ENCODE data around the gene RGPD5. TPM values are rescaled to one million over a fixed set of nuclear protein-coding genes. Genes with fewer than 3 reads are reported as not detected.
"Not testable (repeated sequence)": the region's sequence is repeated elsewhere in the genome, so short reads cannot be mapped to it uniquely, and the experiment has no call there.

RGPD5 gene
- total RNA-seq, 1 donor from 2014 or later: 30.5 TPM

DNA sequence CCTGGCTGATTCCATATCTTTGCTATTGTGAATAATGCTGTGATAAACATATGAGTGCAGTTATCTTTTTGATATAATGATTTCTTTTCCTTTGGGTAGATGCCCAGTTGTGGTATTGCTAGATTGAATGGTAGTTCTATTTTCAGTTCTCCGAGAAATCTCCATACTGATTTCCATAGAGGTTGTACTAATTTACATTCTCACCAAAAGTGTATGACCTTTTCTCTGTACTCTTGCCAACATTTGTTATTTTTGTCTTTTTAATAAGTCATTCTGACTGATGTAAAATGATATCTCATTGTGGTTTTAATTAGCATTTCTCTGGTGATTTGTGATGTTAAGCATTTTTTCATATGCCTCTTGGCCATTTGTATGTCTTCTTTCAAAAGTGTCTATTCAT lies 88.0 kb downstream of the RGPD5 start:
- intact Hi-C loops (cut with DNase I); DNase-seq (ENCODE audit: missing footprints); ATAC-seq: not testable (repeated sequence)

DNA sequence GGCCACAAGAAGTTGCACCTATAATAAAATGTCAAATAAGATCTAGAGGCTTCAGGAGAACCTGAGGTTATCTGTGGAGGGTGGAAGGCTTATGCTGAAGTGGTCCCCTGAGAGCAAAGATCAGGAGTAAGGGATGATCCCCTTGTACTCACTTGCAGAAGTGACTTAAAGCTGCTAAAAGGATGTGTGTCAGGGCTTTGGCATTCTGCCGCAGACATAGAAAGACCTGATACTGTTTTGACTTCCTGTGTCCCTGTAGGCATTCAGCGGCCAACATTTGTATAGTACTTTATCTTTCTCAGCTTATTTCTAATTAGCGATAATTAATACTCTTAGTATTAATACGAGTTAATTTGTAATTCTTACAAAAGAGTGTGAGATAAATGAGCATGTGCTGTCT lies 94.3 kb downstream of the RGPD5 start:
- DNase-seq (ENCODE audit: missing footprints); intact Hi-C loops (cut with DNase I); ATAC-seq: not testable (repeated sequence)

DNA sequence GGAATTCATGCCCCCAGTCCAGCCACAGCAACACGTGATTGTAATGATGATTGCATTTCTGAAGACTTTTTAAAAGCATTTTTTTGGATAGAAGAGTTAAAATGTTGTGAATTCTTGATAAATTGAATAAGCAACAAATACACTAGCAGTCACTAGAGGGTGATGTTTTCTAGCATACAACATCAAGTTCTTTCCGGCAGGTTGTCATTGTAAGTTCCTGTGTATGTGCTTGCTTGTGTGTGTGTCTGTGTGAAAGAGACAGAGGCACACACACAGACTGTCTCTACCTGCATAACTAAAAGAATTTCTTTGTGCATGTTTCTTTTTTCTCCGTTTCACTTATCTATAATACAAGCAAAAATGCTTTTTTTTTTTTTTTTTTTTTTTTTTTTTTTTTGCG lies 95.8 kb downstream of the RGPD5 start:
- DNase-seq (ENCODE audit: missing footprints); intact Hi-C loops (cut with DNase I): not testable (repeated sequence)
- peak; percentile 57 for ATAC-seq

DNA sequence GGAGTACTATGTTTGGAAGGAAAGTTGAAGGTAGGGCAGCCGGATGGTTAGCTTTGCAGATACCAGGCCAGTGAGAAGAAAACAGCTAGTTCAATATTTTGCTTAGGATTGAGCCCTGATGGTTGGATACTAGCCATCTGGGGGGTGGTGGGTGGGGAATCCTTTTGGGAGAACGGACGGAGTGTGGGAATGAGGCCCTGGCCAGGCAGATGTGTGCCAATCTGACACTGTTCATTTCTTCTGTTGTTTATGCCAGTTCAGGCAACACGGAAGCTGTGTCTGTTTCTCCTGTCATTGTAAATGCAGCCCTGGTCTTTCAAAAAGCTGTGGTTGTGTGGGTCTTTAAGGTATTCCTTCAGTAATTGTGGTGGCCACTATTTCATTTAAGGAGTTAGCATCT lies 96.9 kb downstream of the RGPD5 start:
- ATAC-seq; intact Hi-C loops (cut with DNase I); DNase-seq (ENCODE audit: missing footprints): not testable (repeated sequence)

DNA sequence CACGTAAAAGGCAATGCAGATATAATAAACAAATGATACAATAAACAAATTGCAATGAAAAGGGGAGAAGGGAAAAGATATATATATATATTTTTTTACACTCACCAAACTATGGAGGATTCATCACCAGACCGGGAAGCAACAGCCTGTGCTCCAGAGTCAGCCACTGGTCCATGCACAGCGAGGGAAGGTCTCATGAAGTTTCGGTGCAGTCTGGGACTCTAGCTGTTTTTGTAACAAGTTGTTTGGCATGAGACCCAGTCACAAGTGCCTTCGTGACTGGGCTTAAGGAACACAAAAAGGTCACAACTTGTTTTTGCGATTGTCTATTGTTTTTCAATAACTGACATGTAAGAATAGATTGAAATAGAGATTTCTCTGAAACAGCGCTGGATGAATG lies 99.6 kb downstream of the RGPD5 start:
- ATAC-seq; intact Hi-C loops (cut with DNase I); DNase-seq (ENCODE audit: missing footprints): not testable (repeated sequence)

DNA sequence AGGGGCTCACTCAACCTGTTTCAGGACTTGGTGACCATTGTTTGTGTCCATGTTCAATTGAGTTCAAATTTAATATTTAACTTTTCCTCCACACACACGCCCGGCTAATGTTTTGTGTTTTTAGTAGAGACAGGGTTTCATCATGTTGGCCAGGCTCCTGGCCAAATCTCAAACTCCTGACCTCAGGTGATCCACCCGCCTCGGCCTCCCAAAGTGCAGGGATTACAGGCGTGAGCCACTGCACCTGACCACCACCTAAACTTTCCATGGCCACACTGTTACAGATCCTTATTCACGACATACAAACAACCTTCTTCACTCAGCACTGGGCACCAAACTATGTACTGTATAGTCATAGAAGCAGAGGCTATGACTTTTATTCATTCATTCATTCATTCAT lies 100.0 kb downstream of the RGPD5 start:
- DNase-seq (ENCODE audit: missing footprints); intact Hi-C loops (cut with DNase I); ATAC-seq: not testable (repeated sequence)

DNA sequence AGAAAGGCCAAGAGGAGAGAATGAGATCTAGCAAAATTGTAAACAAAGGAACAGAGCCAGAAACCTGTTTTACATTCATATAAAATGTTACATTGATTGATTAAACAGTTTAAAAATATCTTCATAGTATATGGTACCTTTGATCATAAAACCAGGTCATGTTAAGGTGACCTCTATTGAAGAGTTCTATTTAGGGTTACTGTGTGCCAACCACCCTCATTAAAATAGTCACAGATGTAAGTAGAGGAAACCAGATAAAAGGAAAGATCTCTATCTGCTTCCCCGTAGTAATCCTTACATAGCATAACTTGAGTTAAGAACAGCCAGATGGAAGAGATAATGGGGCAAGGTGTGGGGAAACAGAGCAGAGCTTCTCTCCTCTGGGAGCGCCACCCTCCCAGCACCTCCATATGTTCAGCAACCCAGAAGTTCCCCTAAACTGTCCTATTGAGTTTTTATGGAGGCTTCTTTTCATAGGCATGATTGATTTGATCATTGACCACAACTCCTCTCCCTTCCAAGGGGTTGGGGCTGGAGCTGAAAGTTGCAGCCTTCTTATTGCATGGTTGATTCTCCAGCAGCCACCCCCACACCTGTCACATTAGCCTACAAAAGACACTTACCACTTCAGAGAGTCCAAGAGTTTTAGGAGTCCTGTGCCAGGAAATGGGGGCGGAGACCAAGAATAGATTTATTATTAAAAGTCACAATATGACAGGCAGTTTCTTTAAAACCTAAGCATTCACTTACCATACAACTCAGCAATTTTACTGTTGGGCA lies 101.2 kb downstream of the RGPD5 start:
- DNase-seq (ENCODE audit: missing footprints); ATAC-seq; intact Hi-C loops (cut with DNase I): not testable (repeated sequence)

DNA sequence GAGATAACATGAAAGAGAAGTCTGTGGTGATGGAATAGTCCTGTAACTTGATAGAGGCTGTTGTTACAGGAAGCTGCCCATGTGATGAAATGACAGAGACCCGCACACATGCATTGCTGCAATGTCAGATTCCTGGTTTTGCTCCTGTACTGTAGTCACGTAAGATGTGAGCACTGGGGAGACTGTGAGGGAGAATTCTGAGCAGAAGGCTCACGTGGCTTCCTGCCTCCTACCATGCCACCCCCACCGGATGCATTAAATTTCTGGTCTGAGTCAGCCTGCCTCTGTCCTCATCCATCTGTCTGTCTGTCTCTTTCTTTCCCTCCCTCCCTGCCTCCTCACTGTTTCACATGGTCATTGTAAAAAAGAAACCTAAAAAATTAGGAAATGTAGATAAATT lies 102.1 kb downstream of the RGPD5 start:
- ATAC-seq; DNase-seq (ENCODE audit: missing footprints); intact Hi-C loops (cut with DNase I): not testable (repeated sequence)

DNA sequence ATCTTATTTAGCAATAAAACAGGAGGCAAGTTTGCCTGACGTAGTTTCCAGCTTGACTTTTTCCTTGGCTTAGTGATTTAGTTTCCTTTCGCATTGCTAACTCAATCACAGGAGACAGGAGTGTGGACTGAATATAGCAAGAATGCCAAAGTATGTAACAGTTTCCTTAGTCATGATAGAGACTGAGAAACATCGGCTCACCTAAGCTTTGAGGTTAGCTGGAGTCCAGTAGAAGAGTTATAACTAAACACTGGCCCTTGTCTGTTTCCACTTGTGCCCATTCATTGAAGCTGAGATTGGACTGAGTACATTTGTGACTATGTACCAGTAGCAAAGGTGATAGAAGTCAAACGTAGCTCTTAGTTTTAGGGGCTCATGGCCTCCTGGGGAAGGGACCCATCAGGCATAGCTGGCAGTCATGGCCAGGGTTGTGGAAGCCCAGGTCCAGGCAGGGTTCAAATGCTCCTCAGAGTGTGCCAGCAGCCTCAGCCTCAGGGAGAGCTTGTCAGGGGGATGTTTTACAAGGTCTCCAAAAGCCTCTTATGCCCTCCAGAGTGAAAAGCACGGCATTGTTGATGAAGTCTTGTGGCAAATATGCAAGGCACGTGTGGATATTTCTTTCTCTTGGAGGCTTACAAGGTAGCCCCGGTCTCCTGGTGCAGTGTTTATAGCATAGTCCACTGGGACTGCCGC lies 103.8 kb downstream of the RGPD5 start:
- DNase-seq (ENCODE audit: missing footprints); intact Hi-C loops (cut with DNase I): not testable (repeated sequence)
- ATAC-seq: peak; percentile 29

DNA sequence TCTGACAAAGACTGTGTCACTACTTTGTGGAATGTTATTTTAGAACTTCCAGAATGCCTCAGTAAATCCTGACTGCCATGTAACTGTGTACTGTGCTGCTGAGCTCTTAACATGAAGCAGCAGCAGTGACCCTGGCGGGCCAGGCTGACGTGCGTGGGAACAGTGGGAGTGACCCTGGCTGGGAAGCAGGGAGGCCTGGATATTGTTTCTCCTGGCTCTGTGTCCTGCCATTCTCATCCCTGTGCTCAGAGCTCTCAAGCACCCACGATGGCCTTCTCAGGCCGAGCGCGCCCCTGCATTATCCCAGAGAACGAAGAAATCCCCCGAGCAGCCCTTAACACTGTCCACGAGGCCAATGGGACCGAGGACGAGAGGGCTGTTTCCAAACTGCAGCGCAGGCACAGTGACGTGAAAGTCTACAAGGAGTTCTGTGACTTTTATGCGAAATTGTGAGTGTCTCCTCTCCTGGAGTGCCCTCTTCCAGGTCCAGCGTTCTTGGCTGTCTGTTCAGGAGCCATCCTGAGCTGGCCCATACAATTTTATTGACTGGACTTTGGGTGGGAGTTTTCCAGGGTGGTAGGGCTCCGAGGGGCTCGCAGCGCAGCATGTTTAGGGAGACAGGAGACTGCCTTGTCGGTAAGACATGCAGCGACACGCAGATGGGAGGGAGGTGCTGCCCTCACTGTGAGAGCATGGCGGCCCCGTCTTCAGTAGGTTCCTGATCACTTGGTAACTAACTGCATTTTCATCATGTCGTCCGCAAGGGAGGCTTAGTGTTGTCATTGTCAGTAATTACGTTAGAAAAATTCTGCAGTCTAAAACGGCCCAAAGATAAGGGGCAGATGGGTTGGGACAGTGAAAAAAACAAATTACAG lies 104.6 kb downstream of the RGPD5 start, which contains the start of gene LIMS3:
Gene LIMS3 (plus strand): TSS at position 227 of the 875 bp plus-strand sequence. CDS start 41 bp downstream, at position 268.
- DNase-seq (ENCODE audit: missing footprints); intact Hi-C loops (cut with DNase I): not testable (repeated sequence)
- ATAC-seq: peak; percentile 97

DNA sequence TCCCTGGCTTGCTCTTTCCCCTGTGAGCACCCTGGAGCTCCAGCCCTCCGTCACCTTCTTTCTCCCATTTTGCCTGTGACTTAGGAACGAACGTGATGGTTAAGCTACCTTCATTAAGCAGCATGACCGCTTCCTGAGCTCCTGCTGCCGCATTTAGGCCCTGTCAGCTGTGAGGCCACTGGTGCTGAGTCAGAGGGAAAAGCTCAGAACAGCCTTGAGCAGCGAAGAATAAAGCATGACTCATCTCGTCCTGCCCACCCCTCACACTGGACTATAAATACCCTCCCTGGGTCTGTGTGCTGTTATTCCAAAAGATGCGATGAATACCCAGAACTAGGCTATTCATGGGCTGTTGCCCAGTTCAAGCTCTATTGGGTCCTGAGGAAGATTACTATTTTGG lies 111.7 kb downstream of the RGPD5 start:
- intact Hi-C loops (cut with DNase I); DNase-seq (ENCODE audit: missing footprints); ATAC-seq: not testable (repeated sequence)

Other genes with a start within 250 kb of the RGPD5 start
- gene SEPTIN10, start 180.3 kb upstream of the RGPD5 start, total RNA-seq: 56.2 TPM
- gene SOWAHC, start 179.9 kb upstream of the RGPD5 start, total RNA-seq: 2.5 TPM
- 5.3 TPM for gene LIMS3, start 104.4 kb downstream of the RGPD5 start, total RNA-seq

All from Right ventricle myocardium inferior (tissue), 1 donor.